Aorta (tissue), 5 donors: ENCODE data around the gene COG7. TPM values are rescaled to one million over a fixed set of nuclear protein-coding genes. Genes with fewer than 3 reads are reported as not detected.

Experiments used
- ATAC-seq: fragments of 200-7000 bp; cut with Tn5 transposase; one replicate; pipeline ENCODE4 v1.9.1; 2022; ENCODE audit warnings: moderate library complexity; ENCODE audit not compliant: low FRiP score
- DNase-seq, 2 donors: peaks; one replicate each; pipeline ENCODE4 v3.0.0-alpha.2; 2020
- H3K27ac ChIP-seq, 2 donors: one replicate each; pipeline ENCODE4 v1.5.1; 2013; ENCODE audit warnings: low read length in 2 of 2, mild to moderate bottlenecking in 2 of 2, moderate library complexity in 2 of 2, control low read depth in 1 of 2, inconsistent platforms in 1 of 2, low read depth in 1 of 2
- H3K27me3 ChIP-seq, 2 donors: one replicate each; pipeline ENCODE4 v1.6.1; 2013; ENCODE audit warnings: control low read depth in 1 of 2, low read length in 1 of 2, mild to moderate bottlenecking in 1 of 2, moderate library complexity in 1 of 2; ENCODE audit not compliant: insufficient read depth in 2 of 2, control insufficient read depth in 1 of 2
- H3K36me3 ChIP-seq, 2 donors: one replicate each; pipeline ENCODE4 v1.6.1; 2013; ENCODE audit warnings: control low read depth in 1 of 2, low read length in 1 of 2, mild to moderate bottlenecking in 1 of 2; ENCODE audit not compliant: insufficient read depth in 2 of 2, control insufficient read depth in 1 of 2
- H3K4me1 ChIP-seq, 2 donors: one replicate each; pipeline ENCODE4 v1.6.1; 2013; ENCODE audit warnings: low read length in 2 of 2, control low read depth in 1 of 2, mild to moderate bottlenecking in 1 of 2, moderate library complexity in 1 of 2; ENCODE audit not compliant: insufficient read depth in 2 of 2, control insufficient read depth in 1 of 2
- H3K4me3 ChIP-seq, 2 donors: one replicate each; pipeline ENCODE4 v1.5.1; 2013; ENCODE audit warnings: low read length in 2 of 2, control low read depth in 1 of 2, mild to moderate bottlenecking in 1 of 2
- H3K9me3 ChIP-seq: one replicate; pipeline ENCODE4 v1.6.1; 2013; ENCODE audit warnings: mild to moderate bottlenecking, low read length; ENCODE audit not compliant: control insufficient read depth
- WGBS, 2 donors: extraction: QIAGEN DNeasy Blood & Tissue Kit; methylation state at CpG; one replicate each; pipeline ENCODE4 v1.1.7; 2013; 5-methylcytosine and 5-hydroxymethylcytosine counted together
- intact Hi-C, 2 donors: fragments of 100-400 bp; cut with DNase I; formaldehyde crosslinking; loops; one replicate each; pipeline versions ENCODE4 v1.14.2 to v1.15.0; 2022
- polyA plus RNA-seq, 2 donors: library from polyadenylated mRNA; stranded (reverse); fragments of 200-250 nt; gene quantifications; one replicate each; pipeline ENCODE4 v1.2.3, GENCODE V29; 2013
- total RNA-seq, 2 donors: library from RNA; stranded (reverse); fragmentation: NEBNext Ultra II Directional; extraction: Animal tissue kit (Norgen Biotek cat#: 25700); gene quantifications; one replicate each; pipeline ENCODE4 v1.2.1, GENCODE V29; 2021
- donor health status: healthy with polysubstance abuse.
- donor health status: Bipolar disorder and iron deficiency.
- donor health status: DM: no; HTN: no; CAD: no.
- donor health status: DM: no; HTN: no; CAD: no.
- donor health status: DM: yes; HTN: yes; CAD: no.

Gene COG7
- total and polyA plus RNA-seq, 4 donors = 12.5 to 50.2 (median 22.8) TPM

- ATAC-seq = peak; percentile 43
- DNase-seq = peak in 1 of 2 donors; percentile 53
- 59 to 61% methylated on average over 11 to 12 of the region's 12 CpGs for WGBS, 2 donors
- H3K27me3 ChIP-seq = no peaks in the 10 kb centered on the region
- no peaks in the 10 kb centered on the region for H3K4me1 ChIP-seq
- H3K4me3 ChIP-seq = no peak overlapping the region
- H3K9me3 ChIP-seq = no peaks in the 10 kb centered on the region
- no peak overlapping the region for H3K27ac ChIP-seq
- H3K36me3 ChIP-seq = peaks cover 0 to 8% of the 10 kb centered on the region in 2 donors
- intact Hi-C loops = no loop called here
Measured at GRCh38 chr16:23496821-23497542, 44.0 kb upstream of the COG7 start.

- DNase-seq = peak in 1 of 2 donors; percentile 17
- intact Hi-C loops = no loop called here
- Histone ChIP-seq H3K4me3 (no peak overlapping the region), H3K9me3 (no peaks in the 10 kb centered on the region), H3K27ac (no peak overlapping the region), H3K36me3 (peaks cover 0 to 8% of the 10 kb centered on the region in 2 donors), H3K27me3 (no peaks in the 10 kb centered on the region), H3K4me1 (no peaks in the 10 kb centered on the region)
- ATAC-seq = no peak
- WGBS, 2 donors = 94 to 97% methylated on average over 4 of the region's 4 CpGs
Measured at GRCh38 chr16:23495671-23496070, 42.7 kb upstream of the COG7 start.

- DNase-seq (no peak), ATAC-seq (no peak)
- no peaks in the 10 kb centered on the region for H3K27me3 ChIP-seq
- H3K36me3 ChIP-seq = peaks cover 0 to 10% of the 10 kb centered on the region in 2 donors
- H3K27ac ChIP-seq = no peak overlapping the region
- intact Hi-C loops = no loop called here
- H3K4me3 ChIP-seq = no peak overlapping the region
- 91 to 92% methylated on average over 11 of the region's 11 CpGs for WGBS, 2 donors
- H3K4me1 ChIP-seq = no peaks in the 10 kb centered on the region
- no peaks in the 10 kb centered on the region for H3K9me3 ChIP-seq
Measured at GRCh38 chr16:23494188-23494587, 41.2 kb upstream of the COG7 start.

GRCh38 chr16:23491490-23492391, 38.8 kb upstream of the COG7 start:
- ATAC-seq = no peak
- intact Hi-C loops = no loop called here

GRCh38 chr16:23486480-23486879, 33.5 kb upstream of the COG7 start:
- ATAC-seq (no peak), DNase-seq (peak in 1 of 2 donors; percentile 11)
- intact Hi-C loops = no loop called here
- no peak overlapping the region for H3K27ac ChIP-seq
- H3K27me3 ChIP-seq = no peaks in the 10 kb centered on the region
- H3K9me3 ChIP-seq = no peaks in the 10 kb centered on the region
- H3K4me1 ChIP-seq = no peaks in the 10 kb centered on the region
- no peak overlapping the region for H3K4me3 ChIP-seq
- 92 to 95% methylated on average over 5 of the region's 5 CpGs for WGBS, 2 donors
- peaks cover 5 to 18% of the 10 kb centered on the region in 2 donors for H3K36me3 ChIP-seq

More at GRCh38 chr16:23491490-23492391, 38.8 kb upstream of the COG7 start:
- Histone ChIP-seq H3K4me3 (no peak overlapping the region), H3K27ac (no peak overlapping the region), H3K9me3 (no peaks in the 10 kb centered on the region), H3K4me1 (no peaks in the 10 kb centered on the region), H3K27me3 (no peaks in the 10 kb centered on the region), H3K36me3 (peaks cover 5 to 20% of the 10 kb centered on the region in 2 donors)
- DNase-seq = peak in 1 of 2 donors; percentile 26
- 74 to 77% methylated on average over 14 of the region's 14 CpGs for WGBS, 2 donors

GRCh38 chr16:23485841-23486240, 32.9 kb upstream of the COG7 start:
- intact Hi-C loops = no loop called here

GRCh38 chr16:23485257-23485614, 32.2 kb upstream of the COG7 start:
- H3K36me3 ChIP-seq = peaks cover 5 to 18% of the 10 kb centered on the region in 2 donors

More at GRCh38 chr16:23485841-23486240, 32.9 kb upstream of the COG7 start:
- Histone ChIP-seq H3K27me3 (no peaks in the 10 kb centered on the region), H3K4me1 (no peaks in the 10 kb centered on the region), H3K9me3 (no peaks in the 10 kb centered on the region), H3K36me3 (peaks cover 5 to 18% of the 10 kb centered on the region in 2 donors), H3K27ac (no peak overlapping the region), H3K4me3 (no peak overlapping the region)
- 94 to 96% methylated on average over 8 of the region's 8 CpGs for WGBS, 2 donors
- no peak for ATAC-seq
- no peak for DNase-seq

GRCh38 chr16:23484510-23485256, 31.7 kb upstream of the COG7 start:
- 88 to 89% methylated on average over 8 of the region's 8 CpGs for WGBS, 2 donors
- H3K4me3 ChIP-seq = no peak overlapping the region
- H3K4me1 ChIP-seq = no peaks in the 10 kb centered on the region
- H3K9me3 ChIP-seq = no peaks in the 10 kb centered on the region
- intact Hi-C loops = no loop called here
- no peaks in the 10 kb centered on the region for H3K27me3 ChIP-seq
- ATAC-seq (no peak), DNase-seq (no peak)
- H3K36me3 ChIP-seq = peaks cover 5 to 16% of the 10 kb centered on the region in 2 donors
- H3K27ac ChIP-seq = no peak overlapping the region

More at GRCh38 chr16:23485257-23485614, 32.2 kb upstream of the COG7 start:
- no peak for DNase-seq
- Histone ChIP-seq H3K4me3 (no peak overlapping the region), H3K4me1 (no peaks in the 10 kb centered on the region), H3K27ac (no peak overlapping the region), H3K27me3 (no peaks in the 10 kb centered on the region), H3K9me3 (no peaks in the 10 kb centered on the region)
- ATAC-seq = no peak
- intact Hi-C loops = no loop called here
- 87 to 88% methylated on average over 2 of the region's 2 CpGs for WGBS, 2 donors
